ENCODE measurements around the gene MYO16.

Gene MYO16

GRCh38 chr13:108933061-108933460 is 303.6 kb downstream of the MYO16 start:
- no peak for DNase-seq (ENCODE audit: low spot score)

GRCh38 chr13:108938155-108938554 is 308.7 kb downstream of the MYO16 start:
- no peak for DNase-seq (ENCODE audit: low spot score)

GRCh38 chr13:108940121-108940520 is 310.7 kb downstream of the MYO16 start:
- DNase-seq (ENCODE audit: low spot score) = no peak

GRCh38 chr13:108943842-108944241 is 314.4 kb downstream of the MYO16 start:
- DNase-seq (ENCODE audit: low spot score) = no peak

- DNase-seq (ENCODE audit: low spot score) = no peak
These were observed 315.3 kb downstream of the MYO16 start for GRCh38 chr13:108944760-108945159.

- no peak for DNase-seq (ENCODE audit: low spot score)
These were observed 318.2 kb downstream of the MYO16 start for GRCh38 chr13:108947551-108948030.

- DNase-seq (ENCODE audit: low spot score) = no peak
These were observed 318.9 kb downstream of the MYO16 start for GRCh38 chr13:108948251-108948671.

GRCh38 chr13:108950333-108951010 is 321.1 kb downstream of the MYO16 start:
- DNase-seq (ENCODE audit: low spot score) = no peak

GRCh38 chr13:108955741-108956140 is 326.3 kb downstream of the MYO16 start:
- DNase-seq (ENCODE audit: low spot score) = no peak

GRCh38 chr13:108957369-108958012 is 328.1 kb downstream of the MYO16 start:
- DNase-seq (ENCODE audit: low spot score) = no peak

- DNase-seq (ENCODE audit: low spot score) = no peak
These were observed 328.6 kb downstream of the MYO16 start for GRCh38 chr13:108958013-108958376.

- no peak for DNase-seq (ENCODE audit: low spot score)
These were observed 329.8 kb downstream of the MYO16 start for GRCh38 chr13:108959234-108959633.

- no peak for DNase-seq (ENCODE audit: low spot score)
These were observed 330.6 kb downstream of the MYO16 start for GRCh38 chr13:108960006-108960405.

- DNase-seq (ENCODE audit: low spot score) = peak; percentile 50
These were observed 332.2 kb downstream of the MYO16 start for GRCh38 chr13:108961542-108962125.

GRCh38 chr13:108962654-108963053 is 333.2 kb downstream of the MYO16 start:
- no peak for DNase-seq (ENCODE audit: low spot score)

- DNase-seq (ENCODE audit: low spot score) = no peak
These were observed 333.9 kb downstream of the MYO16 start for GRCh38 chr13:108963276-108963810.

- DNase-seq (ENCODE audit: low spot score) = no peak
These were observed 334.6 kb downstream of the MYO16 start for GRCh38 chr13:108963846-108964600.

GRCh38 chr13:108964606-108965005 is 335.2 kb downstream of the MYO16 start:
- no peak for DNase-seq (ENCODE audit: low spot score)

- DNase-seq (ENCODE audit: low spot score) = no peak
These were observed 338.0 kb downstream of the MYO16 start for GRCh38 chr13:108967371-108967770.

- no peak for DNase-seq (ENCODE audit: low spot score)
These were observed 339.2 kb downstream of the MYO16 start for GRCh38 chr13:108968566-108968965.

- no peak for DNase-seq (ENCODE audit: low spot score)
These were observed 345.3 kb downstream of the MYO16 start for GRCh38 chr13:108974686-108975085.

- no peak for DNase-seq (ENCODE audit: low spot score)
These were observed 350.8 kb downstream of the MYO16 start for GRCh38 chr13:108980237-108980636.
